Measurements from ENCODE around the gene CDYL.
"Not testable (repeated sequence)": the region's sequence is repeated elsewhere in the genome, so short reads cannot be mapped to it uniquely, and the experiment has no call there.

CDYL gene

GRCh38 chr6:4849226-4850022 lies 73.2 kb downstream of the CDYL start:
- DNase-seq, result no peak

GRCh38 chr6:4851035-4851434 lies 74.8 kb downstream of the CDYL start:
- DNase-seq, result no peak

DNA sequence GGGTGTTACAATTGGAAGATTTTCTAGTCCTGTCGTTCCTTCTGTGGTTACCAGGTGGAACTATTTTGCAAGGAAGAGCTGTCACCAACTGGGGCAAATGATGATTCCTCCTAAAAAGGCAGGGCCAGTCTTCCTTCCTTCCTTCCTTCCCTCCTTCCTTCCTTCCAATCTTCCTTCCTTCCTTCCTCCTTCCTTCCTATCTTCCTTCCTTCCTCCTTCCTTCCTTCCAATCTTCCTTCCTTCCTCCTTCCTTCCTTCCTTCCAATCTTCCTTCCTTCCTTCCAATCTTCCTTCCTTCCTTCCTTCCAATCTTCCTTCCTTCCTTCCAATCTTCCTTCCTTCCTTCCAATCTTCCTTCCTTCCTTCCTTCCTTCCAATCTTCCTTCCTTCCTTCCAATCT lies 76.0 kb downstream of the CDYL start:
- not testable (repeated sequence) for DNase-seq

DNA sequence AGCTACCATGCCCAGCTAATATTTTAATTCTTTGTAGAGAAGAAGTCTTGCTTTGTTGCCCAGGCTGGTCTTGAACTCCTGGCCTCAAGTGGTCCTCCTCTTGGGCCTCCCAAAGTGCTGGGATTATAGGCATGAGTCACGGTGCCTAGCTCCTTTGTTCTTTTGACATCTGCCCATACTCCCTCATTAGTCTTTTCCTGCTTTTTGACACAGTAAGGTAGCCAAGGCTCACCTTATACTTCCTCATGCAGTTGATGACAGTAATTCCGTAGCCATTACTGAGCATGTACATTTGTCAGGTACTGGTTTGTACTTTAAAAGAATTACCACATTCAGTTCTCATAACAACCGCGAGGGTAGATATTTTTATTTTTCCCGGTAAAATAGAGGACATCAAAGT lies 76.7 kb downstream of the CDYL start:
- DNase-seq, result no peak

GRCh38 chr6:4853349-4853748 lies 77.1 kb downstream of the CDYL start:
- no peak for DNase-seq

DNA sequence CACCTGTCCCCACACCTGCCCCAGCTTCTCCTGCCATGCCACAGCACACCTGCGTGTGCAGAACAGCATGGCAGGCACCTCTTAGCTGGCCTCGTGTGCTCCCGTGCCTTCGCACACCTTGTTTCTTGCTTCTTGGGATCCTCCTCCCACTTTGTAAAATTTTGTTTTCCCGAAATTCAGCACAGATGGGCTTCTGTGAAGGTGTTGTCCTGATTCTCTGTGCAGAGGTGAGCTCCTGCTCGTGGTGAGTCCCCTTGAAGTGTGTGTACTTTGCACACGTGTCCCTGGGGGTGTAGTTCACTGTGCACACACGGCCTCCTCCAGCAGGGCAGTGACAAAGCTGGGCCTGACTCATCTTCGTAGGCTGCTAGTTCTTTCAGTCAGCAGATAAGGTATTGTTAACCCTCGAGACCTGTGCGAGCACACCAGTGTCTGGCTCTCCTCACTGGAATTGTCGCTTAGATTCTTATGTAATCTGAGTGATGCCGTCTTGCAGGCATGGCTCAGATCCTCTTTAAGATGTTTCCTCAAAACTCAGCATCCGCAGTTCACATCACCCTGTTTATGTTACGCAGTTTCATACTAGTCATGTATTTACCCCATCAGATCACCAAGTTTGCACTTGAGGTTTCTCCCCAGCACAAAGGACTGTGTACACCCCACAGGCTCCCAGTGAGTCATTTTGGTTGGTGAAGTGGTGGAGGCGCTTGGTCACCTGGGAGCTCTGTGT lies 77.7 kb downstream of the CDYL start:
- no peak for DNase-seq

GRCh38 chr6:4856785-4857184 lies 80.6 kb downstream of the CDYL start:
- no peak for DNase-seq

GRCh38 chr6:4858194-4859015 lies 82.2 kb downstream of the CDYL start:
- DNase-seq, result no peak

GRCh38 chr6:4860387-4860786 lies 84.2 kb downstream of the CDYL start:
- no peak for DNase-seq

- no peak for DNase-seq
These were observed 85.4 kb downstream of the CDYL start for GRCh38 chr6:4861564-4861963.

- no peak for DNase-seq
These were observed 88.3 kb downstream of the CDYL start for GRCh38 chr6:4864519-4864918.

GRCh38 chr6:4865006-4865405 lies 88.8 kb downstream of the CDYL start:
- DNase-seq, result not testable (repeated sequence)

- DNase-seq, result no peak
These were observed 94.8 kb downstream of the CDYL start for GRCh38 chr6:4870821-4871494.

DNA sequence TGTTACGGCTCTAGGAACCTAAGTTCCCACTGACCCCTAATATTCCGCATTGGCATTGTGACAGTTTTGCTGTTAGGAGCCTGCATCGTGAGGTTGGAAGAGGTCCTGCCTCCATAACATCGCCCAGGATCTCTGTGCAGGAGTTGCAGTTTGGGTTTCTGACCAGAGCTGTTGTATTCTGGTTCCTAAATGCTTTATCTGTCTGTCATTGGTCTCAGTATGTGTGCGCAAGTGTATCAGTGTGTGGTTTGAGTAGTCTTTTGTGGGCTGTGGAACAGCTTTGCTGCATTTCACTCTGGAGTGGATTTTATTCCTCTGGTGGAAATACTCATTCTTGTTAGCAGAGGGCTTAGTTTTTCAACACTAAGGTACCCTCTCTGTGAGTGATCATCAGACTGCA lies 95.6 kb downstream of the CDYL start:
- no peak for DNase-seq

DNA sequence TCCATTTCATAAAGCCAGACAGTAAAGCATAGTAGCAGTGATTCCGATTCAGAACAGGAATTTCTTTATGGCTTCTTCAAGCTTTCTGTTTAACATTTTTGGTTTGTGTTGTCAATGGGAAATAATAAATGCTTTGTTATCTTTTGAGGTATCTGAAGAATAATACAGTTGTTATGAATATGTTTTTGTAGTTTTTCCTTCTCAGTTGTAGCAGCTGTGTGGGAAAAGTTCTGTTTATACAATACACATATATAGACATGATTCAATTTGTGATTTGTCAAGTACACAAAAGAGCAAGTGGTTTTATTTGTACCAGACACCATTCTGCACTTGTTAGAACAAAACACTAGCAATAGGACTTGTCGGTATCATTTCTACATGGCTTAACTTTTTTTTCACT lies 96.6 kb downstream of the CDYL start:
- no peak for DNase-seq

DNA sequence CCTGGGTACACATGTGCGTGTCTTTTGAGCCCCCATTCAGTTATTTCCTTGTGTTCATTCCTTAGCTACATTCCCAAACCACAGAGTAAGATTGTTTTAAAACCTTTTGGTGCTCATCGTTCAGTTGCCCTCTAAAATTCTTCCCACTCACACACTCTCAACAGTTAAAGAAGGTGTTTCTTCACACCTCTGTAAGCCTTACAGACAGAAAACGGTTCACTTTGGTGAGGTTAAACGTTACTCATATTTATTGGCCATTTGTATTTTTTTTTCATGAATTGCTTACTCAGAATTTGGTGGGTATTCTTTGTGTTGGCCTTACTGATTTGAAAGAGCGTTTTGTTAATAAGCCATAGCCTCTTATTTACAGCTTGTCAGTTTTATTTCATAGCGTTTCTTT lies 97.7 kb downstream of the CDYL start:
- DNase-seq, result no peak

DNA sequence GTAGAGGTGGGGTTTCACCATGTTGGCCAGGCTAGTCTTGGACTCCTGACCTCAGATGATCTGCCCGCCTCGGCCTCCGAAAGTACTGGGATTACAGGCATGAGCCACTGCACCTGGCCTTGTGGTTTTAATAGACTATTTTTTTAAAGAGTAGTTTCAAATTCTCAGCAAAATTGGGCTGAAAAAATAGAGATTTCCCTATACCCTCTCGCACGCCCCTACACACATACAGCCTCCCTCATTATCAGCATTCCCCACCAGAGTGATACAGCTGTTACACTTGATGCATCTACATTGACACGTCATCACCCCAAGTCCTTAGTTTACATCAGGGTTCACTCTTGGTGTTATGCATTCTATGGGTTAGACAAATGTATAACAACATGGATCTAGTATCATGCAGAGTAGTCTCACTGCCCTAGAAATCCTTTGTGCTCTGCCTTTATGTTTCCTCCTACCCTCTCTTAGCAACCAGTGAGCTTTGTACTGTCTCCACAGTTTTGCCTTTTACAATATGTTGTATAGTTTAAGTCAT lies 103.6 kb downstream of the CDYL start:
- DNase-seq, result no peak

DNA sequence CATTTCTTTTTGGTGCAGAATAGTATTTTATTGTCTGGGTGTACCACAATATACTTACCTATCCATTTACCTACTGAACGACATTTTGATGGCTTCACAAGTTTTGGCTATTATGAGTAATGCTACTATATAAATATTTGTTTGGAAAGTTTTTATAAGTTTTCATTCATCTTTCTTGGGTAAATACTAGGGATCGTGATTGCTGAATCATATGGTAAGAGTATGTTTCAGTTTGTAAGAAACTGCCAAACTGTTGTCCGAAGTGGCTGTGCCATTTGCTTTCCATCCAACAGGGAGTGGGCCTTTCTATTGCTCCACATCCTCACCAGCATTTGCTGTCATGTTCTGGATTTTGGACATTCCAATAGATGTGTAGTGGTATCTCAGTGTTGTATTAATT lies 104.2 kb downstream of the CDYL start:
- DNase-seq, result no peak

GRCh38 chr6:4883298-4883697 lies 107.1 kb downstream of the CDYL start:
- DNase-seq, result no peak

- no peak for DNase-seq
These were observed 108.6 kb downstream of the CDYL start for GRCh38 chr6:4884646-4885340.

DNA sequence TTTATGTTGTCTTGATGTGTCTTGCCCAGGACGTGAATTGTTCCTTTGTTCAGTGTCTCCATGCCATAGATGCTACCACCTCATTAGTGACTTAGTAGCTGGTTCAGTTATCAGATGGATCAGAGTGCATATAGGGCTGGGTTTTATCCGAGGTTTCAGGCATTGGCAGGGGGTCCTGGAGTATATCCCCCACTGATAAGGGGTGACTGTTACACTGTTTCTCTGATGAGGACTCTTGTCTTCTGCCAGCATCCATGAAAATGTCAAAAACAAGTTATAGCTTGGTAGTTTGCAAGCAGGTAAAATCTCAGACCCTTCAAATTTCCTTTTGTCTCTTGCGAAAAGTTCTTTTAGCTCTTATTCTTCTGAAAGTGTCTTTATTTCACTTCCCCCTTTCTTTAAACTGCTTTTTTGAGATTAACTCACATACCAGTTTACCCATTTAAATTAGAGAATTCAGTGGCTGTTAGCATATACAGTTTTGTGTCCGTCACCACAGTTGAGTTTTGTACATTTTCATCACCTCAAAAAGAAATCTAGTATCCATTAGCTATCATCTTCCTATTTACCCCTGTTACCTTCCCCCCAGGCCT lies 109.2 kb downstream of the CDYL start:
- no peak for DNase-seq

DNA sequence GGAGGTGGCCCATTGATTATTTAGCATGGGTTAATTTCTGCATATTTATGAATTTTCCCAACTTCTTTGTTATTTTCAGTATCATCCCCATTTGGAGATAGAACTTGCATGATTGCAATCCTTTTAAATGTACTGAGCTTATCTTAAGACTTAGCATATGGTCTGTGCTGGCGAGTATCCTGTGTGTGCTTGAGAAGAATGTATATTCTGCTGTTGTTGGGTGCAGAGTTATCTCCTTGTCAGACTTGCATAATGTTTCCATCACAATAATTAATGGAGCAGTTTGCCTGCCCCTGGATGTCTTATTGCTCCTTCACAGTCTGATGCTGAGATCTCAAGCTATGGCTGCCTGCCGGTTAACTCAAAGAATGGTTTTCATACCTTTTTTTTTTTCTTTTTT lies 112.6 kb downstream of the CDYL start:
- DNase-seq, result no peak

Measured in activated CD8-positive, alpha-beta memory T cell treated with anti-CD3 and anti-CD28 coated beads, Interleukin-2, amount 50 U/mL, for 48 hours (primary cell).